HepG2 (cell line): Measurements from ENCODE around the gene NDST1. TPM values are rescaled to one million over a fixed set of nuclear protein-coding genes. Genes with fewer than 3 reads are reported as not detected.

Experiments
- ATAC-seq: fragments of 200-7000 bp; cut with Tn5 transposase; 3 replicates; pipeline ENCODE4 v1.9.1; 2020; ENCODE audit warnings: mild to moderate bottlenecking, moderate library complexity
- BruUV-seq: library from RNA; stranded (reverse); fragments of 400-500 nt; replicated peaks from 2 replicates; lab custom pipeline; 2021; lab: Mats Ljungman, UMichigan
- CTCF ChIA-PET: fragments of 300-600 bp; formaldehyde crosslinking; extraction: SDS; loops from one replicate; lab custom pipeline; 2021; ENCODE audit warnings: low total read pairs, inconsistent platforms, low intra/inter-chr PET ratio; lab: Yijun Ruan, JAX
- POLR2A ChIA-PET: fragments of 350-600 bp; sonication (Branson Sonifier 250); formaldehyde crosslinking; loops from one replicate; lab custom pipeline; 2020; ENCODE audit warnings: antibody characterized with exemption, inconsistent platforms; lab: Yijun Ruan, JAX
- DNase-seq: peaks from one replicate; pipeline ENCODE4 v3.0.0-alpha.2; 2015; ENCODE audit warnings: low spot score
- FAIRE-seq: peaks from 3 replicates; lab custom pipeline; 2011; peaks lifted over from hg19 to GRCh38; lab: Jason Lieb, UNC
- H2AFZ ChIP-seq: one replicate; pipeline ENCODE4 v1.6.1; 2011; ENCODE audit warnings: low read length, inconsistent platforms
- H3K27ac ChIP-seq: fragments of 300-600 bp; 3 replicates; pipeline ENCODE4 v1.8.0; 2011; ENCODE audit warnings: mixed run types, mild to moderate bottlenecking, mixed read lengths, low read length, inconsistent platforms; ENCODE audit not compliant: insufficient read depth; ENCODE audit errors: extremely low read length
- H3K27me3 ChIP-seq, 2 experiments: fragments of 200-600 bp in 1 of 2; 2 replicates in 1 of 2; 3 replicates in 1 of 2; pipeline versions ENCODE4 v1.6.0 to v1.8.0; 2011; ENCODE audit warnings: low read length in 2 of 2, mild to moderate bottlenecking in 2 of 2, moderate library complexity in 2 of 2, inconsistent platforms in 1 of 2; ENCODE audit not compliant: insufficient read depth in 2 of 2, control insufficient read depth in 1 of 2
- H3K36me3 ChIP-seq, 2 experiments: fragments of 200-600 bp in 1 of 2; replicated peaks in 1 of 2; 2 replicates in 1 of 2; 3 replicates in 1 of 2; pipeline versions ENCODE4 v1.5.1 to v1.8.0; 2011; ENCODE audit warnings: low read length in 2 of 2, inconsistent platforms in 1 of 2; ENCODE audit not compliant: insufficient read depth in 2 of 2, control insufficient read depth in 1 of 2
- H3K4me1 ChIP-seq: 2 replicates; pipeline ENCODE4 v1.5.1; 2012; ENCODE audit warnings: low read length, inconsistent platforms; ENCODE audit not compliant: insufficient read depth
- H3K4me2 ChIP-seq: 2 replicates; pipeline ENCODE4 v1.6.0; 2011; ENCODE audit warnings: low read depth, low read length, inconsistent platforms
- H3K4me3 ChIP-seq, 3 experiments: fragments of 200-600 bp in 1 of 3; sonication (generic), shearing (Covaris generic) in 1 of 3; replicated peaks in 1 of 3; 2 replicates each; pipeline ENCODE4 v1.5.1; 2011 to 2016; ENCODE audit warnings: low read length in 3 of 3, inconsistent platforms in 2 of 3, low read depth in 2 of 3, mild to moderate bottlenecking in 2 of 3, control low read depth in 1 of 3, mixed read lengths in 1 of 3; ENCODE audit not compliant: insufficient read depth in 1 of 3
- H3K79me2 ChIP-seq: one replicate; pipeline ENCODE4 v1.6.1; 2011; ENCODE audit warnings: low read length, inconsistent platforms; ENCODE audit not compliant: insufficient read depth
- H3K9ac ChIP-seq: 2 replicates; pipeline ENCODE4 v1.6.0; 2011; ENCODE audit warnings: mild to moderate bottlenecking, low read depth, low read length, inconsistent platforms; ENCODE audit not compliant: insufficient read depth
- H3K9me3 ChIP-seq: 2 replicates; pipeline ENCODE4 v1.5.1; 2012; ENCODE audit warnings: mild to moderate bottlenecking, low read length
- H4K20me1 ChIP-seq: 2 replicates; pipeline ENCODE4 v1.6.0; 2011; ENCODE audit warnings: inconsistent platforms, mild to moderate bottlenecking, low read length, moderate library complexity; ENCODE audit not compliant: insufficient read depth
- ARNT2 ChIP-seq: sonication (generic); formaldehyde crosslinking; IDR thresholded peaks from 2 replicates; pipeline ENCODE4 v1.8.0; 2022; ENCODE audit warnings: mild to moderate bottlenecking, low read depth, missing genetic modification reagents, moderate library complexity
- ASH2L ChIP-seq: fragments of 300-600, 200-600 bp; sonication (generic); IDR thresholded peaks from 2 replicates; pipeline ENCODE4 v1.7.0; 2017; ENCODE audit warnings: low read depth, mild to moderate bottlenecking, moderate library complexity, mixed read lengths, low read length; ENCODE audit not compliant: insufficient read length
- BRD4 ChIP-seq: sonication (generic); formaldehyde crosslinking; IDR thresholded peaks from 2 replicates; pipeline ENCODE4 v1.4.0; 2020; ENCODE audit warnings: missing genetic modification reagents
- CREB1 ChIP-seq, 2 experiments: fragments of 450-650 bp in 1 of 2; IDR thresholded peaks; 2 replicates each; pipeline ENCODE4 v1.6.1; 2016 to 2017; ENCODE audit warnings: control low read depth in 1 of 2, mild to moderate bottlenecking in 1 of 2, missing compliant biosample characterization in 1 of 2, missing genetic modification characterization in 1 of 2
- DPF2 ChIP-seq: sonication (generic); formaldehyde crosslinking; IDR thresholded peaks from 2 replicates; pipeline ENCODE4 v1.4.0; 2020; ENCODE audit warnings: mild to moderate bottlenecking, low read depth, missing genetic modification reagents, borderline replicate concordance
- KLF12 ChIP-seq: sonication (generic); formaldehyde crosslinking; IDR thresholded peaks from 2 replicates; pipeline ENCODE4 v1.4.0; 2020; ENCODE audit warnings: missing genetic modification reagents, borderline replicate concordance
- NR1H2 ChIP-seq: sonication (generic); formaldehyde crosslinking; IDR thresholded peaks from 2 replicates; pipeline ENCODE4 v1.8.1; 2022; ENCODE audit warnings: low read depth, missing genetic modification reagents, borderline replicate concordance
- PAF1 ChIP-seq: IDR thresholded peaks from 2 replicates; pipeline ENCODE4 v1.6.1; 2016; ENCODE audit warnings: missing genetic modification reagents, missing compliant biosample characterization
- TEAD3 ChIP-seq: optimal IDR thresholded peaks from 2 replicates; pipeline ENCODE3; 2016; ENCODE audit warnings: borderline replicate concordance
- ZNF333 ChIP-seq: sonication (generic); formaldehyde crosslinking; IDR thresholded peaks from 2 replicates; pipeline ENCODE4 v1.4.0; 2020; ENCODE audit warnings: mild to moderate bottlenecking, missing genetic modification reagents, borderline replicate concordance
- ZNF572 ChIP-seq: sonication (generic); formaldehyde crosslinking; IDR thresholded peaks from 2 replicates; pipeline ENCODE4 v1.5.1; 2020; ENCODE audit warnings: mild to moderate bottlenecking, missing genetic modification reagents
- ZNF782 ChIP-seq: sonication (generic); formaldehyde crosslinking; IDR thresholded peaks from 2 replicates; pipeline ENCODE4 v1.4.0; 2020; ENCODE audit warnings: missing genetic modification reagents, mild to moderate bottlenecking, borderline replicate concordance
- whole genome bisulfite sequencing: methylation state at CpG from one replicate; pipeline ENCODE4 v1.1.6; 2017; ENCODE audit warnings: low lambda C conversion rate; 5-methylcytosine and 5-hydroxymethylcytosine counted together
- in situ Hi-C: cut with HindIII; loops from 2 replicates; pipeline ENCODE4 v1.10.0; 2017; ENCODE audit warnings: low pct_unique_long_range_greater_than_20kb; ENCODE audit not compliant: extremely low pct_ligation_motif_present
- intact Hi-C: fragments of 100-400 bp; cut with micrococcal nuclease; formaldehyde crosslinking; loops from one replicate; pipeline ENCODE4 v1.10.0; 2022; ENCODE audit not compliant: unreplicated experiment
- polyA plus RNA-seq, 8 experiments: library from polyadenylated mRNA; depleted of rRNA in 3 of 8; stranded (reverse) in 7 of 8; unstranded in 1 of 8; fragments of >200 nt; fragmentation: Illumina TruSeq in 4 of 8; extraction: Trizol in 4 of 8; gene quantifications; 2 replicates each; pipeline versions ENCODE4 v1.2.1 to v1.2.3, GENCODE V29; 2011 to 2016; ENCODE audit warnings: low read depth in 4 of 8, missing spikeins in 1 of 8, mixed read lengths in 1 of 8; ENCODE audit not compliant: insufficient read depth in 1 of 8
- total RNA-seq, 5 experiments: library from RNA; depleted of rRNA; stranded (reverse); fragments of >200 nt; fragmentation: Illumina TruSeq; extraction: Trizol; gene quantifications; 2 replicates each; pipeline ENCODE4 v1.2.3, GENCODE V29; 2016; ENCODE audit warnings: low read depth in 1 of 5
- TF ChIP-seq, protein P1 (sequence below): sonication (generic); formaldehyde crosslinking; IDR thresholded peaks from 2 replicates; pipeline ENCODE4 v1.5.0; 2020; ENCODE audit warnings: missing genetic modification reagents

The NDST1 gene
- total and polyA plus RNA-seq, 2 of the 13 experiments (the other 11 are each of a cell fraction or from before 2014, with no cell fraction given), result 23.8 to 26.2 TPM

- intact Hi-C loops (loop anchor here (10.0 kb wide), 1 partner anchor 174 kb away; no protein-coding TSS in a partner anchor), in situ Hi-C loops (loop anchor here (25.0 kb wide), 1 partner anchor 202 kb away; the partner anchor contains the start of gene MYOZ3)
- H3K4me1 ChIP-seq, result peaks cover 62% of the 10 kb centered on the region
- no peaks in the 10 kb centered on the region for H3K36me3 ChIP-seq
- WGBS, result 23% methylated on average over 1 of the region's 2 CpGs
- no peaks in the 10 kb centered on the region for H4K20me1 ChIP-seq
- H3K9me3 ChIP-seq, result no peaks in the 10 kb centered on the region
- no peak overlapping the region for H3K4me3 ChIP-seq
- no peaks in the 10 kb centered on the region for H3K79me2 ChIP-seq
- POLR2A ChIA-PET, result interaction anchor here (0.8 to 1.9 kb wide), 4 partner anchors 11 to 82 kb away, joined by 3 to 7 read pairs (median 4); partner anchors contain the start of gene RPS14
- DNase-seq, result no peak
- peaks cover 2 to 7% of the 10 kb centered on the region in 2 experiments; a peak in 1 of 5 replicates for H3K27me3 ChIP-seq
- CTCF ChIA-PET, result interaction anchor here (2.9 kb wide), 1 partner anchor 83 kb away, joined by 51 read pairs; no protein-coding TSS in a partner anchor
- FAIRE-seq, result no peak
- no peak for ATAC-seq
- no peak overlapping the region for H3K9ac ChIP-seq
- no peak overlapping the region for H2AFZ ChIP-seq
- no peak for TF ChIP-seq DPF2 (CRISPR knock-in tag)
- TF ChIP-seq ZNF333, result no peak
- no peak for TF ChIP-seq CREB1 (IDR thresholded peaks at IDR 0.05)
- no peak for TF ChIP-seq CREB1 (CRISPR knock-in tag; IDR thresholded peaks at IDR 0.05)
- TF ChIP-seq, protein P1, sequence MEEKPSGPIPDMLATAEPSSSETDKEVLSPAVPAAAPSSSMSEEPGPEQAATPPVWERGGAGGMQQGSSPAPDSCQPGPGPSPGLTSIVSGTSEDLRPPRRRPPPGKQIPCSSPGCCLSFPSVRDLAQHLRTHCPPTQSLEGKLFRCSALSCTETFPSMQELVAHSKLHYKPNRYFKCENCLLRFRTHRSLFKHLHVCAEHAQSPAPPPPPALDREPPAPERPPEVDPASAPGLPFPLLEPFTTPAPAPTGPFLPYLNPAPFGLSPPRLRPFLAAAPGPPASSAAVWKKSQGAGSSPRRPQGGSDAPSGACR (CRISPR knock-in tag), result no peak
- no peak overlapping the region for H3K27ac ChIP-seq
- no TSS peak for BruUV-seq
- peak overlapping the region; percentile 12; the same call in 1 of the 2 replicates for H3K4me2 ChIP-seq
These were observed 47.1 kb upstream of the NDST1 start for GRCh38 chr5:150460781-150461180.

DNA sequence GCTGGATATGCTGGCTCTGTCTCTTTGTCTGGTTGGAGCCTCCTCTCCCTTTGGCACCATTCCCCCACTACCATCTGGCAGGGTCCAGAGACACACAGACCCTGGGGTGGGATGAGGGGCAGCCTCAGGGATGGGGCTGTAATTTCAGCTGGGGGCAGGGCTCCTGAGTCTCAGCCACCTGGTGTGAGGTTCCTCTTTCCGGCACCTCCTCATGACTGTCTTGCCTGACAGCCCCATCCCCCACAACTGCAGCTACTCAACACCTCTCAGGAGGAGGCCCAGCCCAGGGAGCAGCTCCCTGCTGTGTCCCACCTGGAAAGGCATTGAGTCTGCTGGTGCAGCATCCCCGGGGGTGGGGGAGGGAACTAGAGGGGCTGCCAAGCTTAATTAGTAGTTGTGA, 46.7 kb upstream of the NDST1 start:
- H3K4me2 ChIP-seq, result peak overlapping the region; percentile 12; the same call in 1 of the 2 replicates
- no peaks in the 10 kb centered on the region for H3K79me2 ChIP-seq
- POLR2A ChIA-PET, result interaction anchor here (1.4 to 1.9 kb wide), 3 partner anchors 11 to 63 kb away, joined by 3 to 7 read pairs (median 6); partner anchors contain the start of gene RPS14
- H3K36me3 ChIP-seq, result no peaks in the 10 kb centered on the region
- TF ChIP-seq BRD4 (CRISPR knock-in tag), result no peak
- no peak for TF ChIP-seq ZNF782 (CRISPR knock-in tag)
- TF ChIP-seq PAF1 (CRISPR knock-in tag), result no peak
- TF ChIP-seq TEAD3 (CRISPR knock-in tag), result no peak
- no peak for TF ChIP-seq ZNF572 (CRISPR knock-in tag)
- no peak for TF ChIP-seq NR1H2 (CRISPR knock-in tag)
- no peak for TF ChIP-seq ASH2L
- TF ChIP-seq KLF12, result no peak
- TF ChIP-seq ARNT2 (CRISPR knock-in tag), result no peak
- no peak overlapping the region for H2AFZ ChIP-seq
- CTCF ChIA-PET, result no interaction called here
- no peak overlapping the region for H3K27ac ChIP-seq
- no peak overlapping the region for H3K9ac ChIP-seq
- H3K9me3 ChIP-seq, result no peaks in the 10 kb centered on the region
- peaks cover 67% of the 10 kb centered on the region for H3K4me1 ChIP-seq
- H3K4me3 ChIP-seq, result no peak overlapping the region
- DNase-seq, result no peak
- H3K27me3 ChIP-seq, result peaks cover 2 to 7% of the 10 kb centered on the region in 2 experiments; a peak in 1 of 5 replicates
- no peaks in the 10 kb centered on the region for H4K20me1 ChIP-seq
- in situ Hi-C loops, result loop anchor here (25.0 kb wide), 1 partner anchor 201 kb away; the partner anchor contains the start of gene MYOZ3
- intact Hi-C loops, result loop anchor here (10.0 kb wide), 1 partner anchor 174 kb away; no protein-coding TSS in a partner anchor
- no TSS peak for BruUV-seq
- WGBS, result no CpG with 5 or more reads among the region's 2 CpGs
- no peak for FAIRE-seq
- ATAC-seq, result no peak
